ENCODE results near the gene PROC. TPM values are rescaled to one million over a fixed set of nuclear protein-coding genes. Genes with fewer than 3 reads are reported as not detected.

Gene PROC
- polyA plus RNA-seq, 1 donor = 7.8 TPM

DNA sequence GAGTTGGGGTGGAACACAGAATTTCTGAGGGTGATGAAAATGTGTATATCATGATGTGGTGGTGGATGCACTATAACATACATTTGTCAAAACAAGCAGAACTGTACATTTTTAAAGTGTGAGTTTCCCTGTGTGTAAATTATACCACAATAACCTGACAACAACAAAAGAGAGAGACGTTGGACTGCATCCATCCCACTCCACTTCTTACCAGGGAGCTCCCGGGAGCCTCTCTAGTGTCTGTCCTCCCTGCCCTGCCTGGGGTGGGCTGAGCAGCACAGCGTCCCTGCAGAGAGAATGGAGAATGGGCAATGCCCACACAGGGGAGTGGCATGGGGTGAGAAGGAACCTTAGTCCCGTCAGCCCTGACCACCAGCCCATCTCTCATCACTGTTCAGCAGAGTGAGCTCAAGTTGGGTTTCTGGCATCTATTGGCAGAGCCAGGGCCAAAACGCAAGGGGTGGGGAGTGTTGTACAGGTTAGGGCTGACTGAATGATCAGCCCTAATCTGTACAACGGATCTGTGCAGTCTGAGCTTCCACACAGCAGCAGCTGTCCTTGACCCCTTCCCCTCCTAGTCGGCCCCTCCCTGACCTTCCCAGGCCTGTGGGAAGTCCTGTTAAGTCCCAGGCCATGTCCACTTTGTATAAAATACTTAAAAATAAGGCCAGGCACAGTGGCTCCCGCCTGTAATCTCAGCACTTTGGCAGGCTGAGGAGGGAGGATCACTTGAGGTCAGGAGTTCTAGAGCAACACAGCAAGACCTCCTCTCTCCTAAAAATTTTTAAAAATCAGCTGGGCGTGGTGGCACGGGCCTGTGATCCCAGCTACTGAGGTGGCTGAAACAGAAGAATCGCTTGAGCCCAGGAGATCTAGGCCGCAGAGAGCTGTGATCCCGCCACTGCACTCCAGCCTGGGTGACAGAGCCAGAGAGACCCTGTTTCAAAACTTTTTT is 3.3 kb upstream of the PROC start:
- Histone ChIP-seq H3K27ac (ENCODE audit: low read length) (no peak overlapping the region), H3K36me3 (ENCODE audit: control insufficient read depth, insufficient read depth, low read length) (no peaks in the 10 kb centered on the region), H3K4me1 (ENCODE audit: control insufficient read depth, insufficient read depth, low read length) (peaks cover 9% of the 10 kb centered on the region), H3K27me3 (ENCODE audit: control insufficient read depth, insufficient read depth, low read length) (no peaks in the 10 kb centered on the region), H3K9me3 (ENCODE audit: control insufficient read depth, low read depth, low read length) (no peaks in the 10 kb centered on the region), H3K4me3 (ENCODE audit: low read length) (no peak overlapping the region)
- DNase-seq = no peak
- WGBS (ENCODE audit: insufficient coverage, low lambda C conversion rate) = no CpG with 5 or more reads among the region's 13 CpGs

DNA sequence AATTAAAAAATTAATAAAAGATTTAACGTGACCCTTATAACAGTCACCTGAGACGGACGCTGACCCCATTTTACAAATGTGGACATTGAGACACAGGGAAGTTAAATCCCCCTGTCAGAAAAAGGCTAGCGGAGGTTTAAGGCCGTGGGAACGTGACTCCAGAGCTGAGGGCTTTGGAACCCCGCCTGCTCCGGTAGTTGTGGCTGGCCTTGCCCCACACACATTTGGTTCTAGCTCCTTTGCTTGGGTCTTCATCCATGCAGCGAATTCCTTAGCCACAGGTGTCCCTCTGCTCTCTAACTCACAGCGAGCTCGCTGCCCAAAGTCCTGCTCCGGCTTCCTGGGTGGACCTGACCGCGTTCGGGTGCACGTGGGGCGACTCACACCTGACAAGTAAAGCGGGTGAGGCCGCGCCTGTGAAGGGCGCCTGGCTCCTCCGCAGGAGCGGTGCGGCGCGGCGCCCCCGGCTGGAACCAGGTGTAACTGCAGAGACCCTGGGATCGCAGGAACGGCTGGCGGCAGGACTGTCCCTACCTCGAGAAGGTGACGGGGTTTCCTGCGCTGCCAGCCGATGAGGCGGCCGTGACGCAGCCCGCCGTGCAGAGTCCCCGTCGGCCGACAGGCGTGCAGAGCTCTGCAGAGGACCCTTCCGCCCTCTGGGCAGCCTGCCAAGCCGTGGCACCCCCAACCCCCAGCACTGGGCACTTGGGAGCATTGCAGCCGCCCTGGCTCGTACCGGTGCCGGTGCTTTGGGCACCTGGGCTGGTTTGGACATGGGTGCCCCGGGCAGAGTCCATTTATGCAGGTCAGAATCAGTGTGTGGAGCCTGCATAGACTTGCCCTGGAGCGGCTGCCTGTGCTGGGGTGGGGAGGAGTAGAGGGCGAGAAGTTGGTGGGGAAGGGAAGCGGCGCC is 2.4 kb upstream of the PROC start:
- WGBS (ENCODE audit: insufficient coverage, low lambda C conversion rate) = no CpG with 5 or more reads among the region's 55 CpGs
- Histone ChIP-seq H3K27ac (ENCODE audit: low read length) (peak overlapping the region; percentile 15), H3K27me3 (ENCODE audit: control insufficient read depth, insufficient read depth, low read length) (no peaks in the 10 kb centered on the region), H3K36me3 (ENCODE audit: control insufficient read depth, insufficient read depth, low read length) (no peaks in the 10 kb centered on the region), H3K4me1 (ENCODE audit: control insufficient read depth, insufficient read depth, low read length) (peaks cover 9% of the 10 kb centered on the region), H3K9me3 (ENCODE audit: control insufficient read depth, low read depth, low read length) (no peaks in the 10 kb centered on the region), H3K4me3 (ENCODE audit: low read length) (peak overlapping the region; percentile 39)
- DNase-seq = peak; percentile 92 to 95

DNA sequence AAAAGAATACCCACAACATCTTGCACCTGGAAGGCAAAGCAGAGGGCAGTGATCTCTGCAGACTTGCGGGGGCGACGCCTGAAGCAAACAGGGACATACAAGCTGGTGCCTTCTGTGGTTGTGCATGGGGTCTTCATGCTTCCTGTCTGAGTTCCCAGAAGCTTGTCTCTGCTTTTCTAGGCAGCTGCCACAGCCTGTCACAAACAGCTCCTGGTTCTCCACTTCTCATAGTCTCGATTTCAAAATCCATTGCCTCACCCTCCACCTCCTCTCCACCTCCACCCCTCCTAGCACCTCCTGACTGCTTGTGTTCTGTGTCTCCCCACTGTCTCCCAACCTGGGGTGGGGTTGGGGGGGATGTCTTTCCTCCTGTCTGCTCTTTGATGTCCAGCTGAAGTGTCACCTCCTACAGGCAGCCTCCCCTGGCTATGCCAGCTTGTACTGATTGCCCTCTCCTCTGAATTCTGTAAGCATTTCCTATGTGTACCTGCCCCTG is 1.7 kb upstream of the PROC start:
- H3K27ac ChIP-seq (ENCODE audit: low read length) = no peak overlapping the region
- H3K27me3 ChIP-seq (ENCODE audit: control insufficient read depth, insufficient read depth, low read length) = no peaks in the 10 kb centered on the region
- peaks cover 9% of the 10 kb centered on the region for H3K4me1 ChIP-seq (ENCODE audit: control insufficient read depth, insufficient read depth, low read length)
- H3K9me3 ChIP-seq (ENCODE audit: control insufficient read depth, low read depth, low read length) = no peaks in the 10 kb centered on the region
- H3K4me3 ChIP-seq (ENCODE audit: low read length) = peak overlapping the region; percentile 39
- WGBS (ENCODE audit: insufficient coverage, low lambda C conversion rate) = 33% methylated on average over 1 of the region's 4 CpGs
- DNase-seq = no peak
- H3K36me3 ChIP-seq (ENCODE audit: control insufficient read depth, insufficient read depth, low read length) = no peaks in the 10 kb centered on the region

DNA sequence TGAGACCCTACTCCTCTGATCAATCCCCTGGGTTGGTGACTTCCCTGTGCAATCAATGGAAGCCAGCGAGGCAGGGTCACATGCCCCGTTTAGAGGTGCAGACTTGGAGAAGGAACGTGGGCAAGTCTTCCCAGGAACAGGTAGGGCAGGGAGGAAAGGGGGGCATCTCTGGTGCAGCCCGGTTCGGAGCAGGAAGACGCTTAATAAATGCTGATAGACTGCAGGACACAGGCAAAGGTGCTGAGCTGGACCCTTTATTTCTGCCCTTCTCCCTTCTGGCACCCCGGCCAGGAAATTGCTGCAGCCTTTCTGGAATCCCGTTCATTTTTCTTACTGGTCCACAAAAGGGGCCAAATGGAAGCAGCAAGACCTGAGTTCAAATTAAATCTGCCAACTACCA is 821 bp upstream of the PROC start:
- Histone ChIP-seq H3K27me3 (ENCODE audit: control insufficient read depth, insufficient read depth, low read length) (peaks cover 8% of the 10 kb centered on the region), H3K4me3 (ENCODE audit: low read length) (no peak overlapping the region), H3K36me3 (ENCODE audit: control insufficient read depth, insufficient read depth, low read length) (no peaks in the 10 kb centered on the region), H3K4me1 (ENCODE audit: control insufficient read depth, insufficient read depth, low read length) (peaks cover 9% of the 10 kb centered on the region), H3K27ac (ENCODE audit: low read length) (no peak overlapping the region), H3K9me3 (ENCODE audit: control insufficient read depth, low read depth, low read length) (no peaks in the 10 kb centered on the region)
- WGBS (ENCODE audit: insufficient coverage, low lambda C conversion rate) = 60% methylated on average over 1 of the region's 8 CpGs
- no peak for DNase-seq

DNA sequence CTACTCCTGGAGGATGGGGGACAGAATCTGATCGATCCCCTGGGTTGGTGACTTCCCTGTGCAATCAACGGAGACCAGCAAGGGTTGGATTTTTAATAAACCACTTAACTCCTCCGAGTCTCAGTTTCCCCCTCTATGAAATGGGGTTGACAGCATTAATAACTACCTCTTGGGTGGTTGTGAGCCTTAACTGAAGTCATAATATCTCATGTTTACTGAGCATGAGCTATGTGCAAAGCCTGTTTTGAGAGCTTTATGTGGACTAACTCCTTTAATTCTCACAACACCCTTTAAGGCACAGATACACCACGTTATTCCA is 844 bp downstream of the PROC start:
- H3K27ac ChIP-seq (ENCODE audit: low read length) = no peak overlapping the region
- H3K9me3 ChIP-seq (ENCODE audit: control insufficient read depth, low read depth, low read length) = peaks cover 4% of the 10 kb centered on the region
- H3K4me1 ChIP-seq (ENCODE audit: control insufficient read depth, insufficient read depth, low read length) = peaks cover 14% of the 10 kb centered on the region
- H3K36me3 ChIP-seq (ENCODE audit: control insufficient read depth, insufficient read depth, low read length) = no peaks in the 10 kb centered on the region
- no peak for DNase-seq
- H3K4me3 ChIP-seq (ENCODE audit: low read length) = no peak overlapping the region
- H3K27me3 ChIP-seq (ENCODE audit: control insufficient read depth, insufficient read depth, low read length) = peaks cover 19% of the 10 kb centered on the region
- no CpG with 5 or more reads among the region's 4 CpGs for WGBS (ENCODE audit: insufficient coverage, low lambda C conversion rate)

DNA sequence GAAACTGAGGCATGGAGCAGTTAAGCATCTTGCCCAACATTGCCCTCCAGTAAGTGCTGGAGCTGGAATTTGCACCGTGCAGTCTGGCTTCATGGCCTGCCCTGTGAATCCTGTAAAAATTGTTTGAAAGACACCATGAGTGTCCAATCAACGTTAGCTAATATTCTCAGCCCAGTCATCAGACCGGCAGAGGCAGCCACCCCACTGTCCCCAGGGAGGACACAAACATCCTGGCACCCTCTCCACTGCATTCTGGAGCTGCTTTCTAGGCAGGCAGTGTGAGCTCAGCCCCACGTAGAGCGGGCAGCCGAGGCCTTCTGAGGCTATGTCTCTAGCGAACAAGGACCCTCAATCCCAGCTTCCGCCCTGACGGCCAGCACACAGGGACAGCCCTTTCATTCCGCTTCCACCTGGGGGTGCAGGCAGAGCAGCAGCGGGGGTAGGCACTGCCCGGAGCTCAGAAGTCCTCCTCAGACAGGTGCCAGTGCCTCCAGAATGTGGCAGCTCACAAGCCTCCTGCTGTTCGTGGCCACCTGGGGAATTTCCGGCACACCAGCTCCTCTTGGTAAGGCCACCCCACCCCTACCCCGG is 1.3 kb downstream of the PROC start:
- no CpG with 5 or more reads among the region's 15 CpGs for WGBS (ENCODE audit: insufficient coverage, low lambda C conversion rate)
- Histone ChIP-seq H3K4me3 (ENCODE audit: low read length) (no peak overlapping the region), H3K27ac (ENCODE audit: low read length) (no peak overlapping the region), H3K36me3 (ENCODE audit: control insufficient read depth, insufficient read depth, low read length) (no peaks in the 10 kb centered on the region), H3K27me3 (ENCODE audit: control insufficient read depth, insufficient read depth, low read length) (peaks cover 19% of the 10 kb centered on the region), H3K9me3 (ENCODE audit: control insufficient read depth, low read depth, low read length) (peaks cover 4% of the 10 kb centered on the region), H3K4me1 (ENCODE audit: control insufficient read depth, insufficient read depth, low read length) (peaks cover 14% of the 10 kb centered on the region)
- no peak for DNase-seq

- Histone ChIP-seq H3K36me3 (ENCODE audit: control insufficient read depth, insufficient read depth, low read length) (peaks cover 2% of the 10 kb centered on the region), H3K27ac (ENCODE audit: low read length) (no peak overlapping the region), H3K4me3 (ENCODE audit: low read length) (no peak overlapping the region), H3K4me1 (ENCODE audit: control insufficient read depth, insufficient read depth, low read length) (peaks cover 13% of the 10 kb centered on the region), H3K27me3 (ENCODE audit: control insufficient read depth, insufficient read depth, low read length) (peaks cover 19% of the 10 kb centered on the region), H3K9me3 (ENCODE audit: control insufficient read depth, low read depth, low read length) (peaks cover 4% of the 10 kb centered on the region)
- no CpG with 5 or more reads among the region's 8 CpGs for WGBS (ENCODE audit: insufficient coverage, low lambda C conversion rate)
- DNase-seq = no peak
Measured at GRCh38 chr2:127420039-127420864, 2.0 kb downstream of the PROC start.

DNA sequence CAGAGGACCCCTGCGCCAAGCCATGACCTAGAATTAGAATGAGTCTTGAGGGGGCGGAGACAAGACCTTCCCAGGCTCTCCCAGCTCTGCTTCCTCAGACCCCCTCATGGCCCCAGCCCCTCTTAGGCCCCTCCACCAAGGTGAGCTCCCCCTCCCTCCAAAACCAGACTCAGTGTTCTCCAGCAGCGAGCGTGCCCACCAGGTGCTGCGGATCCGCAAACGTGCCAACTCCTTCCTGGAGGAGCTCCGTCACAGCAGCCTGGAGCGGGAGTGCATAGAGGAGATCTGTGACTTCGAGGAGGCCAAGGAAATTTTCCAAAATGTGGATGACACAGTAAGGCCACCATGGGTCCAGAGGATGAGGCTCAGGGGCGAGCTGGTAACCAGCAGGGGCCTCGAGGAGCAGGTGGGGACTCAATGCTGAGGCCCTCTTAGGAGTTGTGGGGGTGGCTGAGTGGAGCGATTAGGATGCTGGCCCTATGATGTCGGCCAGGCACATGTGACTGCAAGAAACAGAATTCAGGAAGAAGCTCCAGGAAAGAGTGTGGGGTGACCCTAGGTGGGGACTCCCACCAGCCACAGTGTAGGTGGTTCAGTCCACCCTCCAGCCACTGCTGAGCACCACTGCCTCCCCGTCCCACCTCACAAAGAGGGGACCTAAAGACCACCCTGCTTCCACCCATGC is 3.0 kb downstream of the PROC start:
- Histone ChIP-seq H3K4me3 (ENCODE audit: low read length) (no peak overlapping the region), H3K9me3 (ENCODE audit: control insufficient read depth, low read depth, low read length) (peaks cover 4% of the 10 kb centered on the region), H3K4me1 (ENCODE audit: control insufficient read depth, insufficient read depth, low read length) (peaks cover 8% of the 10 kb centered on the region), H3K36me3 (ENCODE audit: control insufficient read depth, insufficient read depth, low read length) (peaks cover 2% of the 10 kb centered on the region), H3K27ac (ENCODE audit: low read length) (no peak overlapping the region), H3K27me3 (ENCODE audit: control insufficient read depth, insufficient read depth, low read length) (peaks cover 19% of the 10 kb centered on the region)
- no peak for DNase-seq
- no CpG with 5 or more reads among the region's 15 CpGs for WGBS (ENCODE audit: insufficient coverage, low lambda C conversion rate)

DNA sequence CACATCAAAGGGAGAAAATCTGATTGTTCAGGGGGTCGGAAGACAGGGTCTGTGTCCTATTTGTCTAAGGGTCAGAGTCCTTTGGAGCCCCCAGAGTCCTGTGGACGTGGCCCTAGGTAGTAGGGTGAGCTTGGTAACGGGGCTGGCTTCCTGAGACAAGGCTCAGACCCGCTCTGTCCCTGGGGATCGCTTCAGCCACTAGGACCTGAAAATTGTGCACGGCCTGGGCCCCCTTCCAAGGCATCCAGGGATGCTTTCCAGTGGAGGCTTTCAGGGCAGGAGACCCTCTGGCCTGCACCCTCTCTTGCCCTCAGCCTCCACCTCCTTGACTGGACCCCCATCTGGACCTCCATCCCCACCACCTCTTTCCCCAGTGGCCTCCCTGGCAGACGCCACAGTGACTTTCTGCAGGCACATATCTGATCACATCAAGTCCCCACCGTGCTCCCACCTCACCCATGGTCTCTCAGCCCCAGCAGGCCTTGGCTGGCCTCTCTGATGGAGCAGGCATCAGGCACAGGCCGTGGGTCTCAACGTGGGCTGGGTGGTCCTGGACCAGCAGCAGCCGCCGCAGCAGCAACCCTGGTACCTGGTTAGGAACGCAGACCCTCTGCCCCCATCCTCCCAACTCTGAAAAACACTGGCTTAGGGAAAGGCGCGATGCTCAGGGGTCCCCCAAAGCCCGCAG is 3.8 kb downstream of the PROC start:
- no CpG with 5 or more reads among the region's 16 CpGs for WGBS (ENCODE audit: insufficient coverage, low lambda C conversion rate)
- no peak for DNase-seq
- peaks cover 8% of the 10 kb centered on the region for H3K4me1 ChIP-seq (ENCODE audit: control insufficient read depth, insufficient read depth, low read length)

More for the DNA sequence above, 3.8 kb downstream of the PROC start:
- peaks cover 19% of the 10 kb centered on the region for H3K27me3 ChIP-seq (ENCODE audit: control insufficient read depth, insufficient read depth, low read length)
- peaks cover 2% of the 10 kb centered on the region for H3K36me3 ChIP-seq (ENCODE audit: control insufficient read depth, insufficient read depth, low read length)
- H3K27ac ChIP-seq (ENCODE audit: low read length) = no peak overlapping the region
- peaks cover 4% of the 10 kb centered on the region for H3K9me3 ChIP-seq (ENCODE audit: control insufficient read depth, low read depth, low read length)
- no peak overlapping the region for H3K4me3 ChIP-seq (ENCODE audit: low read length)

Data from large intestine (tissue), 3 donors.